PC-9 (cell line): ENCODE results near the gene PKN3. TPM values are rescaled to one million over a fixed set of nuclear protein-coding genes. Genes with fewer than 3 reads are reported as not detected.

Source experiments
- BruUV-seq: library from RNA; stranded (reverse); fragments of 400-500 nt; replicated peaks from 2 replicates; lab custom pipeline; 2021; lab: Mats Ljungman, UMichigan
- CTCF ChIA-PET: fragments of 300-600 bp; sonication (Branson Sonifier 250); formaldehyde crosslinking; loops from one replicate; lab custom pipeline; 2022; ENCODE audit warnings: antibody characterized with exemption; lab: Charles Lee
- POLR2A ChIA-PET: fragments of 300-600 bp; sonication (Branson Sonifier 250); formaldehyde crosslinking; loops from one replicate; lab custom pipeline; 2022; ENCODE audit warnings: antibody characterized with exemption; ENCODE audit not compliant: unreplicated experiment; lab: Charles Lee
- DNase-seq, 2 experiments: peaks; one replicate each; pipeline versions ENCODE4 v3.0.0 to v3.0.0-alpha.2; 2015 to 2022; ENCODE audit warnings: mixed read lengths in 1 of 2
- H2AFZ ChIP-seq: fragments of 200-600 bp; sonication (generic); 2 replicates; pipeline ENCODE4 v1.8.1; 2017; ENCODE audit warnings: antibody characterized with exemption
- H3F3A ChIP-seq: fragments of 200-600 bp; sonication (generic); 2 replicates; pipeline ENCODE4 v1.8.1; 2017; ENCODE audit warnings: antibody characterized with exemption, mild to moderate bottlenecking, low read depth; ENCODE audit not compliant: insufficient read depth
- H3K27ac ChIP-seq: fragments of 200-600 bp; sonication (generic); 2 replicates; pipeline ENCODE4 v1.6.1; 2016; ENCODE audit warnings: mixed run types
- H3K27me3 ChIP-seq: fragments of 200-600 bp; sonication (generic); 2 replicates; pipeline ENCODE4 v1.6.1; 2016; ENCODE audit warnings: low read depth, mixed run types; ENCODE audit not compliant: insufficient read depth
- H3K36me3 ChIP-seq: fragments of 200-600 bp; sonication (generic); 2 replicates; pipeline ENCODE4 v1.6.1; 2016; ENCODE audit warnings: low read depth, mixed run types
- H3K4me1 ChIP-seq: fragments of 200-600 bp; sonication (generic); replicated peaks from 2 replicates; pipeline ENCODE4 v1.6.1; 2016; ENCODE audit warnings: mixed run types; ENCODE audit not compliant: insufficient read depth
- H3K4me2 ChIP-seq: fragments of 200-600 bp; sonication (generic); 2 replicates; pipeline ENCODE4 v1.6.1; 2017; ENCODE audit warnings: mixed run types
- H3K4me3 ChIP-seq: fragments of 200-600 bp; sonication (generic); 2 replicates; pipeline ENCODE4 v1.6.1; 2016; ENCODE audit warnings: mixed run types
- H3K79me2 ChIP-seq: fragments of 200-600 bp; sonication (generic); 2 replicates; pipeline ENCODE4 v1.6.1; 2017; ENCODE audit warnings: low read depth, mixed run types
- H3K9me2 ChIP-seq: fragments of 200-600 bp; sonication (generic); 2 replicates; pipeline ENCODE4 v1.8.1; 2017; ENCODE audit warnings: mild to moderate bottlenecking; ENCODE audit not compliant: insufficient read depth
- H3K9me3 ChIP-seq: fragments of 200-600 bp; sonication (generic); 2 replicates; pipeline ENCODE4 v1.8.1; 2016; ENCODE audit warnings: low read depth; ENCODE audit not compliant: insufficient read depth
- H4K20me1 ChIP-seq: fragments of 200-600 bp; sonication (generic); 2 replicates; pipeline ENCODE4 v1.8.1; 2017; ENCODE audit not compliant: insufficient read depth
- CTCF ChIP-seq: fragments of 200-600 bp; sonication (generic); conservative IDR thresholded peaks from 2 replicates; pipeline ENCODE4 v1.6.1; 2017; ENCODE audit warnings: mixed run types, antibody characterized with exemption, mild to moderate bottlenecking, moderate library complexity
- EZH2 ChIP-seq: fragments of 200-600 bp; sonication (generic); IDR thresholded peaks from 2 replicates; pipeline ENCODE4 v1.8.0; 2017; ENCODE audit warnings: antibody characterized with exemption, low read depth
- intact Hi-C: fragments of 100-400 bp; cut with micrococcal nuclease; formaldehyde crosslinking; loops from one replicate; pipeline ENCODE4 v1.10.0; 2022; ENCODE audit not compliant: unreplicated experiment
- total RNA-seq: library from RNA; stranded (reverse); gene quantifications from 2 replicates; pipeline ENCODE4 v1.2.3, GENCODE V29; 2021

PKN3 gene
- total RNA-seq, 1 experiment from 2014 or later: 5.5 TPM

DNA sequence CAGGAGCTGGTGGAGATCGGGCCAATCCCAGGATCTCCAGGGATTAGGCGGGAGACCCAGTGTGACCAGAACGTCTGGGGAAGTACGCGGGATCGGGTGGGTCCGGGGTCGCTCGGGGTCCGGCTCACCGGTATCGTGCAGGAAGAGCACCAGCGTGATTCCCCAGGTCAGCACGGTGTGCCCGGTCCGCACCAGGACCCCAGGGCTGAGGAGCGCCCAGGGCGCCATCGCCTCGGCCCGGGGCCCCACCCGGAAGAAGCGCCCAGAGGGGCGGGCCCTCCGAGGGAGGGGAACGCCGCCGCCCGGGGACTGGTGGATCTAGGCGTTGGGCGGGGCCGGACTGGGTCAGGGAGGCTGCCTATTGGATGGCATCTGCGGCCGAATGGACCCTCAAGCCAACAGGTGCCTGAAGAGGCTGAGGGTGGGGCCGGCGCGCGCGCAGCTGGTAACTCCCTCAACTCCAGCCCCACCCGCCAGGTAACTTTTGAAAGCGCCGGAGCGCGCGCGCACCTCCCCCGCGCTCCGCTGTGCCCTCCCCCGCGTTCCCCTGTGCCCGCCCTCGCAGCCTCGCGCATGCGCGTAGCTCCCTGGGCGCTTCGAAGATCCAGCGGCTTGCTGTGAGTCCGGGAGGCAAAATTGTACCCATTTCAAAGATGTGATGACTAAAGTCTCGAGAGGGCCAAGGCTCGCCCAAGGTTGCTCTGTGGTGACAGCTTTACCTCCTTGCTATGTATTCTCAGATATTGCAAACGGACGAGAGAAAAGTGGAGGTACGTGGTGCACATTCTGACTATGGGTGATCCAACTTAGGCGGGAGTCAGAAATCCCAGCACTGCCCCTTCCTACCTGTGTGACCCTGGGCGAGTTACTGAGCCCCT, 21.8 kb downstream of the PKN3 start, which contains the start of gene ZDHHC12:
TSS of gene ZDHHC12 (minus strand) at position 262 of the 878 bp plus-strand sequence. CDS start at position 228, 34 bp downstream.
- DNase-seq: peak; percentile 95 to 100
- TF ChIP-seq CTCF (no peak), EZH2 (no peak)
- no peak within 1 kb of the TSS for H3K27ac ChIP-seq
- no peaks in the 10 kb centered on the region for H3K27me3 ChIP-seq
- H3K9me3 ChIP-seq: no peaks in the 10 kb centered on the region
- H3K9me2 ChIP-seq: no peaks in the 10 kb centered on the region
- H3F3A ChIP-seq: peaks cover 19% of the 10 kb centered on the region; the same call in 1 of the 2 replicates
- BruUV-seq: no TSS peak
- H3K4me3 ChIP-seq: peak within 1 kb of the TSS; percentile 80
- ChIA-PET CTCF (interaction anchor here (0.6 to 1.3 kb wide), 6 partner anchors 9 to 303 kb away, joined by 3 to 16 read pairs (median 7); partner anchors contain the start of genes CERCAM, ENDOG and PKN3), POLR2A (interaction anchor here (0.6 to 1.1 kb wide), 8 partner anchors 19 to 733 kb away, joined by 3 to 16 read pairs (median 5); no protein-coding TSS in a partner anchor)
- no peaks in the 10 kb centered on the region; the same call in 1 of the 2 replicates for H4K20me1 ChIP-seq
- H3K4me2 ChIP-seq: peak within 1 kb of the TSS; percentile 78
- intact Hi-C loops: loop anchor here (1.0 to 10.0 kb wide), 5 partner anchors 40 to 91 kb away; partner anchors contain the start of genes DYNC2I2, ENDOG and ZER1
- no peaks in the 10 kb centered on the region for H3K36me3 ChIP-seq
- H3K79me2 ChIP-seq: no peaks in the 10 kb centered on the region
- no peaks in the 10 kb centered on the region for H3K4me1 ChIP-seq
- H2AFZ ChIP-seq: peak within 1 kb of the TSS; percentile 89

GRCh38 chr9:128724744-128725211, 22.5 kb downstream of the PKN3 start:
- H3K79me2 ChIP-seq: no peaks in the 10 kb centered on the region
- POLR2A ChIA-PET: interaction anchor here (0.6 to 0.9 kb wide), 5 partner anchors 28 to 734 kb away, joined by 3 to 16 read pairs (median 5); no protein-coding TSS in a partner anchor
- TF ChIP-seq CTCF: 0 out of 2 replicates have a peak, but pooled peaks have one; percentile 11
- no peak for TF ChIP-seq EZH2
- peak overlapping the region; percentile 78 for H3K4me2 ChIP-seq
- CTCF ChIA-PET: interaction anchor here (0.6 to 1.3 kb wide), 5 partner anchors 8 to 218 kb away, joined by 3 to 16 read pairs (median 8); partner anchors contain the start of genes ENDOG and PKN3
- no peak overlapping the region for H3K27ac ChIP-seq
- no peaks in the 10 kb centered on the region for H3K36me3 ChIP-seq
- BruUV-seq: TSS peak; percentile 58
- H3K4me3 ChIP-seq: peak overlapping the region; percentile 79
- no peaks in the 10 kb centered on the region for H3K9me3 ChIP-seq
- H3K4me1 ChIP-seq: no peaks in the 10 kb centered on the region
- no peaks in the 10 kb centered on the region for H3K9me2 ChIP-seq
- peak overlapping the region; percentile 73; the same call in 1 of the 2 replicates for H2AFZ ChIP-seq
- intact Hi-C loops: loop anchor here (1.0 to 10.0 kb wide), 5 partner anchors 40 to 90 kb away; partner anchors contain the start of genes DYNC2I2, ENDOG and ZER1
- peak; percentile 66 to 78 for DNase-seq
- peaks cover 19% of the 10 kb centered on the region; the same call in 1 of the 2 replicates for H3F3A ChIP-seq
- H4K20me1 ChIP-seq: no peaks in the 10 kb centered on the region; the same call in 1 of the 2 replicates
- no peaks in the 10 kb centered on the region for H3K27me3 ChIP-seq

GRCh38 chr9:128727640-128728248, 25.4 kb downstream of the PKN3 start:
- Histone ChIP-seq H3K27me3 (no peaks in the 10 kb centered on the region), H3K9me3 (no peaks in the 10 kb centered on the region), H3K4me3 (no peak overlapping the region), H3K4me1 (no peaks in the 10 kb centered on the region), H3K9me2 (no peaks in the 10 kb centered on the region), H3K36me3 (no peaks in the 10 kb centered on the region), H4K20me1 (no peaks in the 10 kb centered on the region; the same call in 1 of the 2 replicates), H3F3A (peaks cover 21% of the 10 kb centered on the region; the same call in 1 of the 2 replicates), H3K27ac (no peak overlapping the region), H3K4me2 (no peak overlapping the region), H2AFZ (no peak overlapping the region), H3K79me2 (no peaks in the 10 kb centered on the region)
- TF ChIP-seq EZH2 (no peak), CTCF (no peak)
- DNase-seq: no peak
- intact Hi-C loops: loop anchor here (10.0 kb wide), 1 partner anchor 87 kb away; the partner anchor contains the start of gene ENDOG
- no TSS peak for BruUV-seq
- ChIA-PET CTCF (no interaction called here), POLR2A (interaction anchor here (0.5 kb wide), 1 partner anchor 61 kb away, joined by 4 read pairs; no protein-coding TSS in a partner anchor)
